Neutrophil (primary cell): ENCODE measurements around the gene RAB25.

Experiments used
- H3K27ac ChIP-seq: fragments of 200-600 bp; sonication (generic); 2 replicates; pipeline ENCODE4 v1.5.1; 2016; ENCODE audit warnings: mild to moderate bottlenecking, moderate library complexity
- H3K27me3 ChIP-seq: fragments of 200-600 bp; sonication (generic); 2 replicates; pipeline ENCODE4 v1.6.0; 2016; ENCODE audit warnings: mild to moderate bottlenecking
- H3K36me3 ChIP-seq: fragments of 200-600 bp; sonication (generic); 2 replicates; pipeline ENCODE4 v1.5.1; 2017
- H3K4me1 ChIP-seq, 2 experiments: fragments of 200-600 bp in 1 of 2; sonication (generic) in 1 of 2; 1 replicate in 1 of 2; 2 replicates in 1 of 2; pipeline versions ENCODE4 v1.5.1 to v1.6.1; 2013 to 2016; ENCODE audit warnings: low read depth in 1 of 2, low read length in 1 of 2, mild to moderate bottlenecking in 1 of 2, moderate library complexity in 1 of 2; ENCODE audit not compliant: control insufficient read depth in 1 of 2, insufficient read depth in 1 of 2
- H3K4me3 ChIP-seq, 2 experiments: fragments of 200-600 bp in 1 of 2; sonication (generic) in 1 of 2; 1 replicate in 1 of 2; 2 replicates in 1 of 2; pipeline ENCODE4 v1.5.1; 2013 to 2016; ENCODE audit warnings: low read depth in 1 of 2, low read length in 1 of 2, mild to moderate bottlenecking in 1 of 2, moderate library complexity in 1 of 2
- H3K9me3 ChIP-seq: fragments of 200-600 bp; sonication (generic); 2 replicates; pipeline ENCODE4 v1.5.1; 2016
- CTCF ChIP-seq: fragments of 200-600 bp; sonication (generic); IDR thresholded peaks from 2 replicates; pipeline ENCODE4 v1.5.1; 2016; ENCODE audit warnings: antibody characterized with exemption

Gene RAB25

GRCh38 chr1:156089704-156090103 is 28.7 kb downstream of the RAB25 start:
- no peaks in the 10 kb centered on the region for H3K36me3 ChIP-seq

GRCh38 chr1:156090138-156090839 is 29.3 kb downstream of the RAB25 start:
- Histone ChIP-seq H3K9me3 (no peaks in the 10 kb centered on the region), H3K27ac (no peak overlapping the region), H3K4me3 (no peak overlapping the region), H3K27me3 (peaks cover 44% of the 10 kb centered on the region), H3K36me3 (no peaks in the 10 kb centered on the region), H3K4me1 (peaks cover 0 to 10% of the 10 kb centered on the region in 2 experiments)
- TF ChIP-seq CTCF = no peak

More at GRCh38 chr1:156089704-156090103, 28.7 kb downstream of the RAB25 start:
- Histone ChIP-seq H3K4me3 (no peak overlapping the region), H3K27me3 (peaks cover 44% of the 10 kb centered on the region), H3K27ac (no peak overlapping the region), H3K9me3 (no peaks in the 10 kb centered on the region), H3K4me1 (peaks cover 0 to 10% of the 10 kb centered on the region in 2 experiments)
- TF ChIP-seq CTCF = no peak

DNA sequence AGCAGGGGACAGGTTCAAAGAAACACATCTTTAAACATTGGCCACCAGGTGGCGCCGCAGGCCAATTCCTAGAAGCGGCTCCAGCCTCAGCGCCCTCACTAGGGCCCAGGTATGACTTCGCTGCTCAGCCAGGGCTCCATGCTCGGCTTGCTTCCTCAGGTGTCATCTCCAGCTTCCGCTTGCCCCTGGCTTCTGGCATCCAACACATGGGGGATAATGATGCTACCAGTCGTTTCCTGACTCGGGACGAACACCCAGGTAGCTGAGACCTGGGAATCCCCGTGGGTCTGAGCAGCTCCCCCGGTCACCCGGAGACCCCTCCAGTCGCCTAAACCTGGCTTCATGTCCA is 29.9 kb downstream of the RAB25 start:
- peaks cover 0 to 10% of the 10 kb centered on the region in 2 experiments for H3K4me1 ChIP-seq
- H3K9me3 ChIP-seq = no peaks in the 10 kb centered on the region
- no peak overlapping the region for H3K27ac ChIP-seq
- H3K36me3 ChIP-seq = no peaks in the 10 kb centered on the region
- TF ChIP-seq CTCF = peak; percentile 66
- H3K27me3 ChIP-seq = peaks cover 44% of the 10 kb centered on the region
- H3K4me3 ChIP-seq = no peak overlapping the region

- H3K27ac ChIP-seq = no peak overlapping the region
Observed at GRCh38 chr1:156091610-156092009, 30.6 kb downstream of the RAB25 start.

GRCh38 chr1:156095906-156096508 is 35.0 kb downstream of the RAB25 start:
- Histone ChIP-seq H3K27me3 (peaks cover 61% of the 10 kb centered on the region), H3K36me3 (no peaks in the 10 kb centered on the region), H3K9me3 (no peaks in the 10 kb centered on the region), H3K4me3 (no peak overlapping the region), H3K27ac (no peak overlapping the region), H3K4me1 (peaks cover 5 to 9% of the 10 kb centered on the region in 2 experiments)
- TF ChIP-seq CTCF = no peak

More at GRCh38 chr1:156091610-156092009, 30.6 kb downstream of the RAB25 start:
- no peak for TF ChIP-seq CTCF
- Histone ChIP-seq H3K36me3 (no peaks in the 10 kb centered on the region), H3K27me3 (peaks cover 37% of the 10 kb centered on the region), H3K4me1 (peaks cover 4 to 12% of the 10 kb centered on the region in 2 experiments), H3K4me3 (no peak overlapping the region), H3K9me3 (no peaks in the 10 kb centered on the region)
